GM12864 (cell line): Measurements from ENCODE around the gene SLC5A2.

ENCODE experiments used
- DNase-seq: peaks from one replicate; pipeline ENCODE4 v3.0.0-alpha.2; 2011; ENCODE audit warnings: low read depth
- H3K4me3 ChIP-seq: 2 replicates; pipeline ENCODE4 v1.5.1; 2011; ENCODE audit warnings: mild to moderate bottlenecking, low read depth, low read length, control low read depth
- CTCF ChIP-seq: IDR thresholded peaks from 2 replicates; pipeline ENCODE4 v1.5.1; 2011; ENCODE audit warnings: low read depth, mild to moderate bottlenecking, moderate library complexity, low read length, control low read depth, inconsistent platforms; ENCODE audit errors: missing control alignments

The SLC5A2 gene

GRCh38 chr16:31530405-31530804, 47.5 kb downstream of the SLC5A2 start:
- DNase-seq, result no peak
- TF ChIP-seq CTCF, result no peak
- no peak overlapping the region for H3K4me3 ChIP-seq

- no peak for TF ChIP-seq CTCF
- DNase-seq, result no peak
- no peak overlapping the region for H3K4me3 ChIP-seq
These were observed 48.2 kb downstream of the SLC5A2 start for GRCh38 chr16:31531096-31531495.

- no peak overlapping the region for H3K4me3 ChIP-seq
- no peak for DNase-seq
- no peak for TF ChIP-seq CTCF
These were observed 49.2 kb downstream of the SLC5A2 start for GRCh38 chr16:31532120-31532519.

DNA sequence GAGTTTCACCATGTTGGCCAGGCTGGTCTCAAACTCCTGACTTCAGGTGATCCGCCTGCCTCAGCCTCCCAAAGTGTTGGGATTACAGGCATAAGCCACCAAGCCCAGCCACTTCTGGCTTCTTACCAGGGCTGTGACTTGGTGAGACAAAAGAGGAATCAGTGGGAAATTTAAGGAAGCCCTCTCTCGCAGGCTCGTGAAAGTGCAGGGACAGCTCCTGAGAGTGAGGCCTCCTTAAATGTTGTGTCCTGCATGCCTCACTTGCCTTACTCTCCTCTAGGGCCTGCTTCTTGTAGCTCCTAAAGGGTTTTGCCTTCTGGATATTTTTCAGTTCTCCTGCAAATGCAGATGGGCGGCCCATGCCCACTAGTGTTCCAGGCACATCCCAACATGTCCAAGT, 50.0 kb downstream of the SLC5A2 start:
- no peak overlapping the region for H3K4me3 ChIP-seq
- no peak for DNase-seq
- TF ChIP-seq CTCF, result no peak

GRCh38 chr16:31535737-31536136, 52.8 kb downstream of the SLC5A2 start:
- no peak overlapping the region for H3K4me3 ChIP-seq
- no peak for DNase-seq
- TF ChIP-seq CTCF, result no peak

- DNase-seq, result no peak
- H3K4me3 ChIP-seq, result no peak overlapping the region
- TF ChIP-seq CTCF, result no peak
These were observed 54.0 kb downstream of the SLC5A2 start for GRCh38 chr16:31536804-31537361.
